Fibroblast of skin of left biceps (primary cell): ENCODE results near the gene CRCP.
"Not testable (repeated sequence)": the region's sequence is repeated elsewhere in the genome, so short reads cannot be mapped to it uniquely, and the experiment has no call there.

ENCODE experiments used
- DNase-seq, 2 experiments: peaks; one replicate each; pipeline ENCODE4 v3.0.0-alpha.2; 2013; ENCODE audit warnings: low read depth in 2 of 2

Gene CRCP

GRCh38 chr7:66153691-66154090, 39.0 kb downstream of the CRCP start:
- DNase-seq, result no peak

- DNase-seq, result not testable (repeated sequence)
Observed at GRCh38 chr7:66156035-66156434, 41.4 kb downstream of the CRCP start.

- DNase-seq, result no peak
Observed at GRCh38 chr7:66157060-66157459, 42.4 kb downstream of the CRCP start.

GRCh38 chr7:66162622-66163021, 48.0 kb downstream of the CRCP start:
- DNase-seq, result no peak

- DNase-seq, result no peak
Observed at GRCh38 chr7:66163186-66163610, 48.6 kb downstream of the CRCP start.

- no peak for DNase-seq
Observed at GRCh38 chr7:66164356-66164755, 49.7 kb downstream of the CRCP start.

- DNase-seq, result no peak
Observed at GRCh38 chr7:66167773-66168387, 53.2 kb downstream of the CRCP start.

GRCh38 chr7:66169616-66170015, 55.0 kb downstream of the CRCP start:
- no peak for DNase-seq

GRCh38 chr7:66170309-66171231, 55.9 kb downstream of the CRCP start:
- no peak for DNase-seq

- not testable (repeated sequence) for DNase-seq
Observed at GRCh38 chr7:66172536-66173401, 58.1 kb downstream of the CRCP start.

GRCh38 chr7:66173856-66174255, 59.2 kb downstream of the CRCP start:
- no peak for DNase-seq

GRCh38 chr7:66175006-66175405, 60.4 kb downstream of the CRCP start:
- not testable (repeated sequence) for DNase-seq

- no peak for DNase-seq
Observed at GRCh38 chr7:66176914-66177313, 62.3 kb downstream of the CRCP start.

- DNase-seq, result no peak
Observed at GRCh38 chr7:66178258-66178657, 63.6 kb downstream of the CRCP start.

- no peak for DNase-seq
Observed at GRCh38 chr7:66181329-66181728, 66.7 kb downstream of the CRCP start.

- no peak for DNase-seq
Observed at GRCh38 chr7:66181845-66182244, 67.2 kb downstream of the CRCP start.

- no peak for DNase-seq
Observed at GRCh38 chr7:66182920-66183319, 68.3 kb downstream of the CRCP start.

GRCh38 chr7:66183700-66184099, 69.1 kb downstream of the CRCP start:
- DNase-seq, result peak in 1 of 2 experiments; percentile 10

GRCh38 chr7:66185680-66186187, 71.1 kb downstream of the CRCP start:
- DNase-seq, result no peak

- DNase-seq, result no peak
Observed at GRCh38 chr7:66186991-66187390, 72.3 kb downstream of the CRCP start.

- peak; percentile 43 to 52 for DNase-seq
Observed at GRCh38 chr7:66187905-66188304, 73.3 kb downstream of the CRCP start.

GRCh38 chr7:66188645-66189044, 74.0 kb downstream of the CRCP start:
- no peak for DNase-seq
